ENCODE results near the gene A2M.

Gene A2M

DNA sequence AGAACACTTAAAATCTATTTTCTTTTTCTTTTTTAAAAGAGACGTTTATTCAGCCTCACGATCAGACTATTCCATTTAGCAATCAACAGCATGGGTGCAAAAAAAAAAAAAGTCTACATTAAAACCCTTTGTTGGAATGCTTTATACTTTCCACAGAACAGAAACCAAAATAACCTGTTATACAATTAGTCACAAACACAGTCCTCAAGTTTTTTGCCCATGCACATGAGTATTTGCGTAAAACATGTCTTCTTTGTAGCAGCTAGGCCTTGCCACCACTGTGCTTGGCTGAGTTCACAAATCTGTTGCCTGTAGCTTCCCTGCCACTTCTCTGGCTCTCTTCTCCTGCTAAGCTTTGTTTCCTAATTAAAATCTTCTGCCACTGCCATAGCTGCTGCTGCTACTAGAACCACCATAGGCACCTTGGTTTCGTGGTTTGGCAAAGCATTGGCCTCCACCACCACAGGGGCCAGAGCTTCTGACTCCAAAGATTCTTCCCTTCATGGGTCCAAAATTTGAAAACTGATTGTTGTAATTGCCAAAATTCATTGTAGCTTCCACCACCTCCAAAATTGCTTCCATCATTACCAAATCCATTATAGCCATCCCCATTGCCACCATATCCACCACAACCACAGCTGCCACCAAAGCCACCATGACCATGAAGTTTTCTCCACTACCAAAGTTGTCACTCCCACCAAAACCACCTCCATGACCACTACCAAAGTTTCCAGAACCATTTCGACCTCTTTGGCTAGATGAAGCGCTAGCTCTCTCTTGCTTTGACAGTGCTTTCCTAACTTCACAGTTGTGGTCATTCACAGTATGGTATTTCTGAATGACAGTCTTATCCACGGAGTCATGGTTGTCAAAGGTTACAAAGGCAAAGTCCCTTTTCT is 88.3 kb downstream of the A2M start:
- Histone ChIP-seq H3K27ac (ENCODE audit: low read depth, low read length) (no peak overlapping the region), H2BK5ac (ENCODE audit: low read depth, low read length, poor library complexity) (no peak overlapping the region), H3K4me2 (ENCODE audit: low read length) (no peak overlapping the region), H3K4me1 (ENCODE audit: control insufficient read depth in 1 of 2, insufficient read depth in 2 of 2, low read length in 2 of 2) (no peaks in the 10 kb centered on the region), H3K9me3 (ENCODE audit: insufficient read depth, low read depth, low read length) (no peaks in the 10 kb centered on the region), H2BK12ac (ENCODE audit: low read length) (no peak overlapping the region), H3K9ac (ENCODE audit: low read length) (no peak overlapping the region), H3K4me3 (ENCODE audit: low read depth, low read length) (no peak overlapping the region), H3K36me3 (ENCODE audit: control insufficient read depth in 1 of 2, insufficient read depth in 2 of 2, low read length in 2 of 2) (no peaks in the 10 kb centered on the region), H2AK5ac (ENCODE audit: low read length) (no peak overlapping the region), H4K12ac (ENCODE audit: low read depth, low read length) (no peak overlapping the region), H4K8ac (ENCODE audit: low read depth, low read length) (no peak overlapping the region), H3K79me1 (ENCODE audit: low read length) (no peaks in the 10 kb centered on the region), H3K14ac (ENCODE audit: low read length) (no peak overlapping the region), H2AFZ (ENCODE audit: insufficient read depth, low read length, poor library complexity) (no peak overlapping the region), H3K18ac (ENCODE audit: low read length) (no peak overlapping the region), H4K91ac (ENCODE audit: low read depth, low read length) (no peak overlapping the region), H2BK120ac (ENCODE audit: insufficient read depth, low read length, poor library complexity) (no peak overlapping the region), H3K27me3 (ENCODE audit: insufficient read depth, low read length) (no peaks in the 10 kb centered on the region), H3K23ac (ENCODE audit: low read length) (no peak overlapping the region), H3K79me2 (ENCODE audit: control insufficient read depth, insufficient read depth, low read length, poor library complexity) (no peaks in the 10 kb centered on the region), H3K4ac (ENCODE audit: low read depth, low read length) (no peak overlapping the region)
- WGBS (ENCODE audit: extremely low coverage, insufficient coverage, insufficient read length): no CpG with 5 or more reads among the region's 7 CpGs
- DNase-seq: peak in 1 of 2 donors; percentile 65

DNA sequence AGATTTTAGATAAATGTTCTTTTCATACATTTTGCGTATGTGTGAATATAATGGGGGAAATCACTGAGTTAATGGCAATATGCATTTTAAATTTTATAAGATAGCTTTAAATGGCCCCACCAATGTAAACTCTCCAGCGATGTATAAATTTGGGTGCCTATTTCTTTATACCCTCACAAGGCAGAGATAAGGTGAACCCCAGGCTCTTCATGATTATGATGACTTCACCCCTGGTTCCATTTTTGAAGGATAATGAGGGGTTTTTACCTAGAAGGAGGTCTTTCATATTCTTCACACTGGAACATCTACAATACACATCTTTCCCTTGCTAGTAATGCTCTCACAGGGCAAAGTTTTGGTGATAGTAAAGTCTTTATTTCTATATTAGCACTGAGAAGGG is 91.2 kb downstream of the A2M start:
- no peak overlapping the region for H3K4me2 ChIP-seq (ENCODE audit: low read length)
- H3K9ac ChIP-seq (ENCODE audit: low read length): no peak overlapping the region
- no peak overlapping the region for H3K18ac ChIP-seq (ENCODE audit: low read length)
- no peaks in the 10 kb centered on the region for H3K79me2 ChIP-seq (ENCODE audit: control insufficient read depth, insufficient read depth, low read length, poor library complexity)
- no peaks in the 10 kb centered on the region for H3K4me1 ChIP-seq (ENCODE audit: control insufficient read depth in 1 of 2, insufficient read depth in 2 of 2, low read length in 2 of 2)
- no CpG with 5 or more reads among the region's 2 CpGs for WGBS (ENCODE audit: extremely low coverage, insufficient coverage, insufficient read length)
- no peak overlapping the region for H4K91ac ChIP-seq (ENCODE audit: low read depth, low read length)
- no peak overlapping the region for H3K27ac ChIP-seq (ENCODE audit: low read depth, low read length)
- no peak overlapping the region for H2AFZ ChIP-seq (ENCODE audit: insufficient read depth, low read length, poor library complexity)
- no peak overlapping the region for H4K12ac ChIP-seq (ENCODE audit: low read depth, low read length)
- H3K23ac ChIP-seq (ENCODE audit: low read length): no peak overlapping the region
- H3K4me3 ChIP-seq (ENCODE audit: low read depth, low read length): no peak overlapping the region
- no peak overlapping the region for H2BK5ac ChIP-seq (ENCODE audit: low read depth, low read length, poor library complexity)
- H3K9me3 ChIP-seq (ENCODE audit: insufficient read depth, low read depth, low read length): no peaks in the 10 kb centered on the region
- H2BK120ac ChIP-seq (ENCODE audit: insufficient read depth, low read length, poor library complexity): no peak overlapping the region
- H3K27me3 ChIP-seq (ENCODE audit: insufficient read depth, low read length): no peaks in the 10 kb centered on the region
- no peak overlapping the region for H4K8ac ChIP-seq (ENCODE audit: low read depth, low read length)
- H3K79me1 ChIP-seq (ENCODE audit: low read length): no peaks in the 10 kb centered on the region
- no peak overlapping the region for H3K14ac ChIP-seq (ENCODE audit: low read length)
- H2BK12ac ChIP-seq (ENCODE audit: low read length): no peak overlapping the region
- DNase-seq: no peak
- no peak overlapping the region for H2AK5ac ChIP-seq (ENCODE audit: low read length)
- no peak overlapping the region for H3K4ac ChIP-seq (ENCODE audit: low read depth, low read length)
- no peaks in the 10 kb centered on the region for H3K36me3 ChIP-seq (ENCODE audit: control insufficient read depth in 1 of 2, insufficient read depth in 2 of 2, low read length in 2 of 2)

DNA sequence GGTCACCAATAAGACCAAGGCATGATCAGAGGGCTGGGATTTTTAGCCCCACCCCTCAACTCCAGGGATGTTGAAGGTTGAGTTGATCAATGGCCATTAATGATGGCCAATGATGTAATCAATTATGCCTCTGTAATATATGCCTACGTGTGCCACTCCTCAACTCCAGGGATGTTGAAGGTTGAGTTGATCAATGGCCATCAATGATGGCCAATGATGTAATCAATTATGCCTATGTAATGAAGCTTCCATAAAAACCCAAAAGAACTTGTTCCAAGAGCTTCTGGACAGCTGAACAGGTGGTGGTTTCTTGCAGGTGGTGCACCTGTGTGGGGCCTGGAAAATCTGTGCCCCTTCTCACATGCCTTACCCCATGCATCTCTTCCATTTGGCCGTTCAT is 93.1 kb downstream of the A2M start:
- H3K4me3 ChIP-seq (ENCODE audit: low read depth, low read length): no peak overlapping the region
- H2AFZ ChIP-seq (ENCODE audit: insufficient read depth, low read length, poor library complexity): no peak overlapping the region
- H3K79me2 ChIP-seq (ENCODE audit: control insufficient read depth, insufficient read depth, low read length, poor library complexity): no peaks in the 10 kb centered on the region
- no peak overlapping the region for H3K4me2 ChIP-seq (ENCODE audit: low read length)
- no peak overlapping the region for H2AK5ac ChIP-seq (ENCODE audit: low read length)
- H3K36me3 ChIP-seq (ENCODE audit: control insufficient read depth in 1 of 2, insufficient read depth in 2 of 2, low read length in 2 of 2): no peaks in the 10 kb centered on the region
- no peaks in the 10 kb centered on the region for H3K9me3 ChIP-seq (ENCODE audit: insufficient read depth, low read depth, low read length)
- no peaks in the 10 kb centered on the region for H3K79me1 ChIP-seq (ENCODE audit: low read length)
- no peak overlapping the region for H3K27ac ChIP-seq (ENCODE audit: low read depth, low read length)
- WGBS (ENCODE audit: extremely low coverage, insufficient coverage, insufficient read length): no CpG with 5 or more reads among the region's 2 CpGs
- H3K23ac ChIP-seq (ENCODE audit: low read length): no peak overlapping the region
- no peak overlapping the region for H3K14ac ChIP-seq (ENCODE audit: low read length)
- no peak overlapping the region for H2BK5ac ChIP-seq (ENCODE audit: low read depth, low read length, poor library complexity)
- no peak overlapping the region for H4K12ac ChIP-seq (ENCODE audit: low read depth, low read length)
- H3K18ac ChIP-seq (ENCODE audit: low read length): no peak overlapping the region
- DNase-seq: no peak
- no peak overlapping the region for H4K91ac ChIP-seq (ENCODE audit: low read depth, low read length)
- no peak overlapping the region for H2BK12ac ChIP-seq (ENCODE audit: low read length)
- H2BK120ac ChIP-seq (ENCODE audit: insufficient read depth, low read length, poor library complexity): no peak overlapping the region
- H3K4me1 ChIP-seq (ENCODE audit: control insufficient read depth in 1 of 2, insufficient read depth in 2 of 2, low read length in 2 of 2): no peaks in the 10 kb centered on the region
- H3K9ac ChIP-seq (ENCODE audit: low read length): no peak overlapping the region
- H4K8ac ChIP-seq (ENCODE audit: low read depth, low read length): no peak overlapping the region
- no peaks in the 10 kb centered on the region for H3K27me3 ChIP-seq (ENCODE audit: insufficient read depth, low read length)
- H3K4ac ChIP-seq (ENCODE audit: low read depth, low read length): no peak overlapping the region
